Measurements from ENCODE around the gene SLC3A2.

DNA sequence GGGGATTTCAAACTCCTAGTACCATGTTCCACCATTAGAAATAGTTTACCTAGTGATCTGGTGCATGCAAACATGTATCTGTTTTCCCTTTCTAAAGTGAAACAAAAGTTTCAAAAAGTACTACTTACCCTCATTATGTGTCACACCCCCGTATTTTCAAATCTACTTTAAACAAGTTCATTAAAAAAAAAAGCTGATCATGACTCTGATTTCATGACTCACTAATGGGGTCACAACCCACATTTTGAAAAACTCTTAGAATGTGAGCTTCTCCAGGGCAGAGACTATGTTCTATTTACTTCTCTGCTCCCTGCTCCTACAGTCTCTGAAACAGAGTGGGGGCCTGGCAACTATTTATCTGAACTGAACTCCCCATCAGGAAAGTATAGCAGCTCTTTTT lies 22.2 kb downstream of the SLC3A2 start:
- TF ChIP-seq, protein P1, sequence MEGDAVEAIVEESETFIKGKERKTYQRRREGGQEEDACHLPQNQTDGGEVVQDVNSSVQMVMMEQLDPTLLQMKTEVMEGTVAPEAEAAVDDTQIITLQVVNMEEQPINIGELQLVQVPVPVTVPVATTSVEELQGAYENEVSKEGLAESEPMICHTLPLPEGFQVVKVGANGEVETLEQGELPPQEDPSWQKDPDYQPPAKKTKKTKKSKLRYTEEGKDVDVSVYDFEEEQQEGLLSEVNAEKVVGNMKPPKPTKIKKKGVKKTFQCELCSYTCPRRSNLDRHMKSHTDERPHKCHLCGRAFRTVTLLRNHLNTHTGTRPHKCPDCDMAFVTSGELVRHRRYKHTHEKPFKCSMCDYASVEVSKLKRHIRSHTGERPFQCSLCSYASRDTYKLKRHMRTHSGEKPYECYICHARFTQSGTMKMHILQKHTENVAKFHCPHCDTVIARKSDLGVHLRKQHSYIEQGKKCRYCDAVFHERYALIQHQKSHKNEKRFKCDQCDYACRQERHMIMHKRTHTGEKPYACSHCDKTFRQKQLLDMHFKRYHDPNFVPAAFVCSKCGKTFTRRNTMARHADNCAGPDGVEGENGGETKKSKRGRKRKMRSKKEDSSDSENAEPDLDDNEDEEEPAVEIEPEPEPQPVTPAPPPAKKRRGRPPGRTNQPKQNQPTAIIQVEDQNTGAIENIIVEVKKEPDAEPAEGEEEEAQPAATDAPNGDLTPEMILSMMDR (IDR thresholded peaks at IDR 0.05; ENCODE audit: insufficient read depth, low read depth, low read length): no peak
- TF ChIP-seq EZH2 (IDR thresholded peaks at IDR 0.05; ENCODE audit: insufficient read depth, low read length): no peak

Measured in astrocyte (in vitro differentiated cells and primary cell).